ENCODE data around the gene MMP21.

MMP21 gene

DNA sequence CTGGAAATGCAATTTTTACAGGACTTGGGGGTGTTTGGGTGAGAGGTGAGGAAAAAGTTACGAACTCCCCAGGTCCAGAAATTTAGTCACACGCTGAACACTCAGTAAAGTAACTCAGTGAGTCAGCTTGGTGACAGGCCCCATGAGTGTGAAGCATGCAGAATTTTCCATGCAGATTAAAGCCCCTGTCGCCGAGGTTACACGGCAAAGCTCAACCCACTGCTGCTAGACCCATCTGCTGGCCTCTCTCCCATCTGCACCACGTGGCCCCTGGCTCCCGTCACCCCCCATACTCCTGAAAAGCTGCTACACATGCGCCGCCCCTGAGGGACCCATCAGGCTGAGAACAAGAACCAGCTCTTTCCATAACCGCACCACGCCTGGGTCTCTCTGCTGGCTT is 7.0 kb upstream of the MMP21 start:
- TF ChIP-seq TAF1 (IDR thresholded peaks at IDR 0.05; ENCODE audit: borderline replicate concordance, insufficient read depth, low read length) (no peak), POLR2AphosphoS5 (IDR thresholded peaks at IDR 0.05; ENCODE audit: low read depth, low read length) (no peak), SIN3A (IDR thresholded peaks at IDR 0.05; ENCODE audit: borderline replicate concordance, insufficient read depth, low read length) (no peak), FOXP2 (optimal IDR thresholded peaks at IDR 0.05; ENCODE audit: borderline replicate concordance, extremely low read depth, extremely low read length, insufficient read depth) (no peak)

DNA sequence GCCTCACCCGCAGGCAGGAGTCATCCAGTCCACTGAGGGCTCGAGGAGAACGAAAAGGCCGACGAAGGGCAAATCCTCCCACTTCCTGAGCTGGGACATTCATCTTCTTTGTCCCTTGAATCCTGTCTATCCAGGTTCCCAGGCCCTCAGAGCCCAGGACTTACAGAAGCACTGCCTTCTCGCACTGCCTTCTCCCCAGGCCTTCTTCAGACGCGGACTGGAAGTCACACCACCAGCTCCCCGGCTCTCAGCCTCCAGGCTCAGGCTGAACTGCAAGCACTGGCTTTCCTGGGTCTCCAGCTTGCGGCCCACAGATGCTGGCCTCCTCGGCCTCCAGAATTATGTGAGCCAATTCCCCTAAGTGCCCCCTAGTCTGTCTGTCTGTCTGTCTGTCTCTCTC is 6.4 kb upstream of the MMP21 start:
- TF ChIP-seq, protein P1, sequence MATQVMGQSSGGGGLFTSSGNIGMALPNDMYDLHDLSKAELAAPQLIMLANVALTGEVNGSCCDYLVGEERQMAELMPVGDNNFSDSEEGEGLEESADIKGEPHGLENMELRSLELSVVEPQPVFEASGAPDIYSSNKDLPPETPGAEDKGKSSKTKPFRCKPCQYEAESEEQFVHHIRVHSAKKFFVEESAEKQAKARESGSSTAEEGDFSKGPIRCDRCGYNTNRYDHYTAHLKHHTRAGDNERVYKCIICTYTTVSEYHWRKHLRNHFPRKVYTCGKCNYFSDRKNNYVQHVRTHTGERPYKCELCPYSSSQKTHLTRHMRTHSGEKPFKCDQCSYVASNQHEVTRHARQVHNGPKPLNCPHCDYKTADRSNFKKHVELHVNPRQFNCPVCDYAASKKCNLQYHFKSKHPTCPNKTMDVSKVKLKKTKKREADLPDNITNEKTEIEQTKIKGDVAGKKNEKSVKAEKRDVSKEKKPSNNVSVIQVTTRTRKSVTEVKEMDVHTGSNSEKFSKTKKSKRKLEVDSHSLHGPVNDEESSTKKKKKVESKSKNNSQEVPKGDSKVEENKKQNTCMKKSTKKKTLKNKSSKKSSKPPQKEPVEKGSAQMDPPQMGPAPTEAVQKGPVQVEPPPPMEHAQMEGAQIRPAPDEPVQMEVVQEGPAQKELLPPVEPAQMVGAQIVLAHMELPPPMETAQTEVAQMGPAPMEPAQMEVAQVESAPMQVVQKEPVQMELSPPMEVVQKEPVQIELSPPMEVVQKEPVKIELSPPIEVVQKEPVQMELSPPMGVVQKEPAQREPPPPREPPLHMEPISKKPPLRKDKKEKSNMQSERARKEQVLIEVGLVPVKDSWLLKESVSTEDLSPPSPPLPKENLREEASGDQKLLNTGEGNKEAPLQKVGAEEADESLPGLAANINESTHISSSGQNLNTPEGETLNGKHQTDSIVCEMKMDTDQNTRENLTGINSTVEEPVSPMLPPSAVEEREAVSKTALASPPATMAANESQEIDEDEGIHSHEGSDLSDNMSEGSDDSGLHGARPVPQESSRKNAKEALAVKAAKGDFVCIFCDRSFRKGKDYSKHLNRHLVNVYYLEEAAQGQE (IDR thresholded peaks at IDR 0.05; ENCODE audit: insufficient read depth in 1 of 2, low read depth in 2 of 2, low read length in 2 of 2) = no peak
- TF ChIP-seq SIN3A (IDR thresholded peaks at IDR 0.05; ENCODE audit: borderline replicate concordance, insufficient read depth, low read length) (no peak), FOXP2 (optimal IDR thresholded peaks at IDR 0.05; ENCODE audit: borderline replicate concordance, extremely low read depth, extremely low read length, insufficient read depth) (no peak), POLR2AphosphoS5 (IDR thresholded peaks at IDR 0.05; ENCODE audit: low read depth, low read length) (no peak), TAF1 (IDR thresholded peaks at IDR 0.05; ENCODE audit: borderline replicate concordance, insufficient read depth, low read length) (no peak)

DNA sequence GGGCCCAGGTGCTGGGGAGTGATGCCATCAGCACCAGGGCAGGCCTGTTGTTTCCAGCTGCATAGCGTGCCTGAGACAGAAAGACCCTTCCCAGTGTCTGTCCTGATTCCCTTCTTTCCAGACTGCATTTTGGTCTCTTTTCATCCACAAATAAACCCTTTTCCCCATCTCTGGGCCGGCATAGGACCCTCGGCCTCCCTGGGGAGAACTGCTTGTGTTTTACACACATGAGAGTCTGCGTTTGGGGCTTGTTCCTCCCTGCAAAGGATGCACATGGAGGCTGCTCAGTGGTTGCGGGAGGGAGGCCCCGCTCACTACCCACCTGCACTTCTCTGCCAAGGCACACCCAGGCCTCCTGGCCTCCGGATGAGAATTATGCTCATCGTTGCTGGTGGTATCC is 5.8 kb upstream of the MMP21 start:
- no peak for TF ChIP-seq FOXP2 (optimal IDR thresholded peaks at IDR 0.05; ENCODE audit: borderline replicate concordance, extremely low read depth, extremely low read length, insufficient read depth)
- no peak for TF ChIP-seq SIN3A (IDR thresholded peaks at IDR 0.05; ENCODE audit: borderline replicate concordance, insufficient read depth, low read length)
- TF ChIP-seq TAF1 (IDR thresholded peaks at IDR 0.05; ENCODE audit: borderline replicate concordance, insufficient read depth, low read length) = no peak
- no peak for TF ChIP-seq POLR2AphosphoS5 (IDR thresholded peaks at IDR 0.05; ENCODE audit: low read depth, low read length)
- TF ChIP-seq, protein P1 (IDR thresholded peaks at IDR 0.05; ENCODE audit: insufficient read depth in 1 of 2, low read depth in 2 of 2, low read length in 2 of 2) = no peak

DNA sequence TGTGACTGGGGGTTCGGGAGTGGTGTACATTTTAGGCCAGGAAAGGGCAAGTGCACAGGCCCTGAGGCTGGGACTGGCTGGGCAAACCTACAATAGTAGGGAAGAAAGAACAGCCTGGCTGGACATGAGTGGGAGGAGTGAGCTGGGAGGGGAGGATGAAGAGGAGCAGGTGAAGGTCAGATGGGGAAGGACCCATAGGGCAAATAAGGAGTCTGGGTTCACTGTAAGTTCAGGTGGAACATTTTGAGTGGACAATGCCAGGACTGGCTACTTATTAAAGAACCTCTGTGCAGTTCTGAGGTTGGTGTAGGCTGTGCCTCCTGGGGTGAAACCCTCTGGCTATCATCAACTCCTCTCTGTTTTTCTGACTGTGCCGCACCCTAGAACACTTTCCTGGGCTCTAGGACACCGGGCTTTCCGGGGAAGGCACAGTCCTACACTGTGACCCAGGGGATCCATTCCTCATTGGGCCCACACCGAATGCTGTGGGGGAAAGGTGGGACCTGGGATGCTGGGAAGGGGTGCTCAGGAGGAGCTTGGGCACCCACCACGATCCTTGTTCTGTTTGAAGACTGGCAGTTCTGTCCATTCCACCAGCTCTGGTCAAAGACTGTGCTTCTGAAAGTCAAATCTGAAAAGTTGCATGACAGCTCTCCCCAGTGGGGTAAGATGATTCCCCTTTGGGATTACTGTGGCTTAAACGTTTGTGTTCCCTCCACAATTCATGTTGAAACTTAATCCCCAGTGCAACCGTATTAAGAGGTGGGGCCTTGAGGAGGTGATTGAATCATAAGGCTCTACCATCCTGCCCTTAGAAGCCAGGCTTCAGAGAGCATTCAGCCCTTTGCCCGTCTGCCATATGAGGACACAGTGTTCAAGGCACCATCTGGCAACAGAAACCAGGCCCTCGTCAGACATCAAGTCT is 4.0 kb upstream of the MMP21 start:
- TF ChIP-seq SIN3A (IDR thresholded peaks at IDR 0.05; ENCODE audit: borderline replicate concordance, insufficient read depth, low read length) (no peak), POLR2AphosphoS5 (IDR thresholded peaks at IDR 0.05; ENCODE audit: low read depth, low read length) (no peak), TAF1 (IDR thresholded peaks at IDR 0.05; ENCODE audit: borderline replicate concordance, insufficient read depth, low read length) (no peak), FOXP2 (optimal IDR thresholded peaks at IDR 0.05; ENCODE audit: borderline replicate concordance, extremely low read depth, extremely low read length, insufficient read depth) (no peak)
- TF ChIP-seq, protein P1 (IDR thresholded peaks at IDR 0.05; ENCODE audit: insufficient read depth in 1 of 2, low read depth in 2 of 2, low read length in 2 of 2) = no peak

DNA sequence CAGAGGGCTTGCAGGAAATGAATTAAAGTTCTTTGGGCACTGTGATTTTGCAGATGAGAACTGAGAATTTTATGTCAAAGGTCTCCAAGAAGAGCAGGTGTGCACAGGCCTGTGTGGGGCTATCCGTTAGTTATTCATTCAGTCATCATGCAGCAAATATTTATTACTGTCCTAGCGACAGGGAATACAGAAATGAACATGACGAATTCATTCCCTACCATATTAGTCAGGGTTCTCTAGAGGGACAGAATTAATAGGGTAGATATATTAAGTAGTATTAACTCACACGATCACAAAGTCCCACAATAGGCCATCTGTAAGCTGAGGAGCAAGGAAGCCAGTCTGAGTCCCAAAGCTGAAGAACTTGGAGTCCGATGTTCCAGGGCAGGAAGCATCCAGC is 2.9 kb upstream of the MMP21 start:
- TF ChIP-seq SIN3A (IDR thresholded peaks at IDR 0.05; ENCODE audit: borderline replicate concordance, insufficient read depth, low read length) (no peak), FOXP2 (optimal IDR thresholded peaks at IDR 0.05; ENCODE audit: borderline replicate concordance, extremely low read depth, extremely low read length, insufficient read depth) (no peak), TAF1 (IDR thresholded peaks at IDR 0.05; ENCODE audit: borderline replicate concordance, insufficient read depth, low read length) (no peak), POLR2AphosphoS5 (IDR thresholded peaks at IDR 0.05; ENCODE audit: low read depth, low read length) (no peak)
- TF ChIP-seq, protein P1 (IDR thresholded peaks at IDR 0.05; ENCODE audit: insufficient read depth in 1 of 2, low read depth in 2 of 2, low read length in 2 of 2) = no peak
